HFF-Myc (cell line): ENCODE results near the gene ATP6V0E1.

ENCODE experiments used
- DNase-seq: peaks from one replicate; pipeline ENCODE4 v3.0.0-alpha.2; 2011; ENCODE audit warnings: low read depth; ENCODE audit errors: extremely low read depth
- H3K4me3 ChIP-seq: replicated peaks from 2 replicates; pipeline ENCODE4 v1.5.1; 2011; ENCODE audit warnings: low read depth, mild to moderate bottlenecking, control low read depth, low read length
- TF ChIP-seq, protein P1 (sequence below): IDR thresholded peaks from 2 replicates; pipeline ENCODE4 v1.5.1; 2012; ENCODE audit warnings: mild to moderate bottlenecking, low read depth, low read length, control low read depth; ENCODE audit errors: missing control alignments

The ATP6V0E1 gene

DNA sequence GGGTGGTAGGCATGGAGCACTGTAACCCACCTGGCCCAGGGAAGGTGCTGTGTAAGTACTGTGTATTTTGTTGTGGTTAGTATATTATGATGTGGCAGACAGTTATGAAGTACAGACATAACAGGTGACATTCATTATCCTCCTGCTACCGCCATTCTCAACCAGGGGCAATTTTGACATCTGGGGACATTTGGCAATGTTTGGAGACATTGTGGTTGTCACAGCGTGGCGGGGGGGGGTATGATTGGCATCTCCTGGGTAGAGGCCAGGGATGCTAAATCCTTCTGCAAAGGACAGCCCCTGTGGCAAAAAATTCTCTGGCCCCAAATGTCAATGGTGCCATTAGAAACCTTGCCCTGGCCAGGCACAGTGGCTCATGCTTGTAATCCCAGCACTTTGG is 34.1 kb upstream of the ATP6V0E1 start:
- H3K4me3 ChIP-seq: no peak overlapping the region
- no peak for DNase-seq
- TF ChIP-seq, protein P1, sequence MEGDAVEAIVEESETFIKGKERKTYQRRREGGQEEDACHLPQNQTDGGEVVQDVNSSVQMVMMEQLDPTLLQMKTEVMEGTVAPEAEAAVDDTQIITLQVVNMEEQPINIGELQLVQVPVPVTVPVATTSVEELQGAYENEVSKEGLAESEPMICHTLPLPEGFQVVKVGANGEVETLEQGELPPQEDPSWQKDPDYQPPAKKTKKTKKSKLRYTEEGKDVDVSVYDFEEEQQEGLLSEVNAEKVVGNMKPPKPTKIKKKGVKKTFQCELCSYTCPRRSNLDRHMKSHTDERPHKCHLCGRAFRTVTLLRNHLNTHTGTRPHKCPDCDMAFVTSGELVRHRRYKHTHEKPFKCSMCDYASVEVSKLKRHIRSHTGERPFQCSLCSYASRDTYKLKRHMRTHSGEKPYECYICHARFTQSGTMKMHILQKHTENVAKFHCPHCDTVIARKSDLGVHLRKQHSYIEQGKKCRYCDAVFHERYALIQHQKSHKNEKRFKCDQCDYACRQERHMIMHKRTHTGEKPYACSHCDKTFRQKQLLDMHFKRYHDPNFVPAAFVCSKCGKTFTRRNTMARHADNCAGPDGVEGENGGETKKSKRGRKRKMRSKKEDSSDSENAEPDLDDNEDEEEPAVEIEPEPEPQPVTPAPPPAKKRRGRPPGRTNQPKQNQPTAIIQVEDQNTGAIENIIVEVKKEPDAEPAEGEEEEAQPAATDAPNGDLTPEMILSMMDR: no peak

DNA sequence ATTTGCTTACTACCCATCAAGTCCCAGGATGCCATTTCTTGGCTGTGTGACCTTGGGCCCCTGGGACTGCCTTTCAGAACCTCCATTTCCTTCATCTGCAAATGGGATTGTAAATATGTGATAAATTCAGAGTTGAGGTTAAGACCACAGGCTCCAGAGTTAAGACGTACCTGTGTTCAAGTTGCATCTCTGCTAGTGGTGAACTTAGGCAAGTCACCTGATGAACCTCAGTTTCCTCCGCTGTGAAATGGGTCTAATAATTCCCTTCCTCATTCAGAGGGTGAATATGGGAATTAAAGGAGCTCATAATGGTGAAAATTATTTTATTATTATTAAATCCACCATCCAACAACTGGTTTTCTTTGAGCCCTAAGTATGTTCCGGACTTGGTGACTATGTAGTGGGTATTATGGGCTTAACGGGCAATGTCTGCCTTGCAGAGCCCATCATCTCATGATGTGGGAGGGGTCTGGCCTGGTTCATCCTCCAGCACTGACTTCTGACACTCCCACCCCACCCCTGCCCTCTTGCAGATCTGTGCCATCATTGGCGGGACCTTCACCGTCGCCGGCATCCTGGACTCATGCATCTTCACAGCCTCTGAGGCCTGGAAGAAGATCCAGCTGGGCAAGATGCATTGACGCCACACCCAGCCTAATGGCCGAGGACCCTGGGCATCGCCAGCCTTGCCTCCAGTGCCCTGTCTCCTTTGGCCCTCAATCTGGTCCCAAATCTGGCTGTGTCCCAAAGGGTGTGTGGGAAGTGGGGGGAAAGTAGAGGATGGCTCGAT is 33.2 kb upstream of the ATP6V0E1 start:
- DNase-seq: no peak
- no peak overlapping the region for H3K4me3 ChIP-seq
- TF ChIP-seq, protein P1: no peak

DNA sequence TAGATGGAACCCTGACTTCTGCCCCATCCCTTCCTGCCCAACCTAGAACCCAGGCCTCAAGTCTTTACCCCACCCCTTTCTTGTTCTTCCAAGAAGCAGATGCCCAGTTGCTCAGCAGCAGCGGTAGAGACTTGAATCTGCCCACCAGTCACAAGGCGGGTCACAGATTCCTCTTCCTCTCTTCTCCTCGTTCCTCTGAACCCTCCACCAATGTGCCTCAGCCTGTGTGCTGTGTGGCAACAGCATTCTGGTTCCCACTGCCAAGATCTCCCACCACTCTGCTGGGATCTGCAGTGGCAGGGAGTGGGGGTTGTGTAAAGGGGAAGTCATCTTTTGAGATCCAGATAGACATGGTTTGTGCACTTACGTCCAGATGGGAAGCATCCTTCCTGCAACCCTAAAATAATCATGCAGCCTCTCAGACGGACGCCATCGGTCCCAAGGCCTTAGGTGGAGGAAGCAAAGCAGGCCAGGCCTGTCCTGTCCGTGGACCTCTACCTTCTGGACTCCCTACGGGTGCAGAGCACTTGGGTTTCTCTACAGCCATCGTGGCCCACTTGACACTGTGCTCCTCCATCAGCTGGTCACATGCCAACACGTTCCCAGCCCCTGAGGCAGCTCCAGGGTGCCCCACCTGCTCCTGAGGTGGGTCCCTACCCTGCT is 32.1 kb upstream of the ATP6V0E1 start:
- DNase-seq: no peak
- H3K4me3 ChIP-seq: no peak overlapping the region
- TF ChIP-seq, protein P1: no peak

DNA sequence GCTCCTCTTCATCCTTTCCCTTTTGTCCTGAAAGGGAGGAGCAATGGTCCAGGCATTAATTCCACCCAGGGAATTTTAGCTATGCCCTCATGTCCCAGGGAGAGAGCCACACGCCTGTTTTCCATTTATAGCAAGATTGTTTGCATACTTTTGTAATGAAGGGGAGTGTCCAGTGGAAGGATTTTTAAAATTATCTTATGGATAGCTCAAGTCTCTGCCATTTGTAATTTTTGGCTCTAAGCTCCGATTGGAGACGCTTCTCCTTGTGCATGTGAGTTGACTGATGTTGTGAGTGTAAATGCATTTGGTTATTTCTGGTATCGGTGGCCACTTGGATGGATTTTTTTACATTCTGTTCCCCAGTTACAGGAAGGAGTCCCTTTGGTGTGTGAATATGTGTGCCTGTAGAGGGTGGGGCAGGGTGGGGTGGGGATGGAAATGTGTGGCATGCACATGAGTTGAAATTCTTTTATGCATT is 31.5 kb upstream of the ATP6V0E1 start:
- no peak overlapping the region for H3K4me3 ChIP-seq
- no peak for DNase-seq
- TF ChIP-seq, protein P1: no peak

DNA sequence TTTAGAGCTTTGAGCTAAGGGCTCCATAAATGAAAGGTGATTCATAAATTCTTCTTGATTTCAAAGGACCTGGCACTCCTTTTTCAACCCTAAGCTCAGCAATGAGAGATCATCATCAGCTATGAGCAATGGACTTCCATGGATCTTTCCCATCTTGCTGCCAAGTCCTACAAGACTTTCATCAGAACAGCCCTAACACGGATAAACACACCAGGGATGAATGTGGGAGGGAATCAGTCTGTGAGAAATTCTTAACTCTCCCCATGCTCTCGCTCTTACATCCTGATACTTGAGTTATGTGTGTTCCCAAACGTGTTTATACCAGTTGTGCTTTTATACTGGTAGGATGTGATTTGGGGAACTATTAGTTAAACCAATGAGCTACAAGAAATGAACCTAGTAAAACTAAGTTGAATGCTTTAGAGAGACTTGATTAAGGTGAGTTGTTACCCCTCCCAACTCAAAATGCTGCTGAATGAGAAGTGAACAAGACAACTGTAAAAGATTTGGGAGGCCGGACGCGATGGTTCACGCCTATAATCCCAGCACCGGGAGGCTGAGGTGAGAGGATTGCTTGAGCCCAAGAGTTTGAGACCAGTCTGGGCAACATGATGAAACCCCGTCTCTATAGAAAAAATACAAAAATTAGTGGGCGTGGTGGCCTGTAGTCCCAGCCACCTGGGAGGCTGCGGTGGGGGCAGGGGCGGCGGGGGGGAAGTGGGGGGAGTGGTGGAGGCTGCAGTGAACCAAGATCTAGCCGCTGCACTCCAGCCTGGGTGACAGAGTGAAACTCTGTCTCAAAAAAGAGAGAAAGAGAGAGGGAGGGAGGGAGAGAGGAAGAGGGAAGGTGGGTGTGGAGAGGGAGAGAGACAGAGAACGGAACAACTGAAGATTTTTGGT is 29.5 kb upstream of the ATP6V0E1 start:
- DNase-seq: no peak
- TF ChIP-seq, protein P1: no peak
- no peak overlapping the region for H3K4me3 ChIP-seq

DNA sequence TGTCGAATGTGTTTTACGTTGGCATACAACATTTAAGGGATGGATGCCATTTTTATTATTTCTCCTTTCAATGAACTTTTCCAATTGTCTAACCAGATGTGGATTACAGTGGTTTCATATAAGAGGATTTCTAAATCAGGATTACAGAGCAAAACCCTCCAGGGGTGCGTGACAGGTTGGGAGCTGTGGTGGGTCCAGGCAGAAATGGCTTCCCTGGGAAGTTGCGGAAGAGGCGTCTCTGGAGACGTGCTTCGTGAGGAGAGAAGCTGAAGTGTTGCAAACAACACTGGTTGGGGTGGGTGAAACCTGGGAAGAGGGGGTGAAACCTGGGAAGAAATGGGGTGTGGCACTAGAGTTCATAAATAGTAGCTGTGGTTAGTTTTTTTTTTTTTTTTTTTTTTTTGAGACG is 28.8 kb upstream of the ATP6V0E1 start:
- H3K4me3 ChIP-seq: no peak overlapping the region
- TF ChIP-seq, protein P1: no peak
- no peak for DNase-seq
